ENCODE measurements around the gene EXOG. TPM values are rescaled to one million over a fixed set of nuclear protein-coding genes. Genes with fewer than 3 reads are reported as not detected.

EXOG gene
- total and polyA plus RNA-seq, 2 experiments from 2014 or later = 6.3 to 7.5 TPM

DNA sequence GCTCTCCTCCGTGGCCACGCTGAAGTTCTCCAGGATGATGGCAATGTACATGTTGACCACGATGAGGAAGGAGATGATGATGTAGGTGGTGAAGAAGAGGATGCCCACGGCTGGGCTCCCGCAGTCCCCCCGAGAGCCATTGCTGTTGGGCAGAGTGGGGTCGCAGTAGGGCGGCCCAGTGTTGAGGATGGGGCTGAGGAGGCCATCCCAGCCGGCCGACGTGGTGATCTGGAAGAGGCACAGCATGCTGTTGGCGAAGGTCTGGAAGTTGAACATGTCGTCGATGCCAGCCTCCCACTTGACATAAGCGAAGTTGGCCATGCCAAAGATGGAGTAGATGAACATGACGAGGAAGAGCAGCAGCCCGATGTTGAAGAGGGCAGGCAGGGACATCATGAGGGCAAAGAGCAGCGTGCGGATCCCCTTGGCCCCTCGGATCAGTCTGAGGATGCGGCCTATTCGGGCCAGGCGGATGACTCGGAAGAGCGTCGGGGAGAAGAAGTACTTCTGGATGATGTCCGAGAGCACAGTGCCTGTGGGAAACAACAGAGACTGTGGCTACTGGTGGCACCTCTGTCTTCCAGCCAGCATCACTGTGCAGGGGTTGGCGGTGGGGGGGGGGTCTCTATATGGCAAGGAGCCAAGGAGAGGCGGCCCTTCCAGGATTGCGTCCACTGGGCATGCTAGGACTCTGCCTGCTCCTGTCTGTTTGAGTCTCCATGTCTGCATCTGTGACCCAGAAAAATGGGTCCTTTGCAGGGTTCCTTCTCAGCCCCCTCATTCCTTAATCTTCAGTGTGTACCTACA lies 55.1 kb downstream of the EXOG start:
- DNase-seq (ENCODE audit: low spot score) = no peak
- Histone ChIP-seq H2AFZ (no peak overlapping the region), H4K20me1 (ENCODE audit: insufficient read depth, poor library complexity, severe bottlenecking) (no peaks in the 10 kb centered on the region), H3K36me3 (replicated peaks; ENCODE audit: insufficient read depth, low read depth) (no peaks in the 10 kb centered on the region), H3K9me2 (replicated peaks; ENCODE audit: insufficient read depth) (no peaks in the 10 kb centered on the region), H3K27me3 (no peaks in the 10 kb centered on the region), H3K4me3 (no peak overlapping the region), H3K79me2 (no peaks in the 10 kb centered on the region), H3K27ac (no peak overlapping the region), H3K4me1 (ENCODE audit: insufficient read depth) (no peaks in the 10 kb centered on the region), H3K9me3 (ENCODE audit: low read depth) (no peaks in the 10 kb centered on the region), H3K4me2 (no peak overlapping the region)
- TF ChIP-seq EZH2 (IDR thresholded peaks at IDR 0.05; ENCODE audit: borderline replicate concordance) (no peak), EZH2phosphoT487 (IDR thresholded peaks at IDR 0.05; ENCODE audit: low read depth, severe bottlenecking, unreplicated experiment) (no peak)
- TF ChIP-seq, protein P1, sequence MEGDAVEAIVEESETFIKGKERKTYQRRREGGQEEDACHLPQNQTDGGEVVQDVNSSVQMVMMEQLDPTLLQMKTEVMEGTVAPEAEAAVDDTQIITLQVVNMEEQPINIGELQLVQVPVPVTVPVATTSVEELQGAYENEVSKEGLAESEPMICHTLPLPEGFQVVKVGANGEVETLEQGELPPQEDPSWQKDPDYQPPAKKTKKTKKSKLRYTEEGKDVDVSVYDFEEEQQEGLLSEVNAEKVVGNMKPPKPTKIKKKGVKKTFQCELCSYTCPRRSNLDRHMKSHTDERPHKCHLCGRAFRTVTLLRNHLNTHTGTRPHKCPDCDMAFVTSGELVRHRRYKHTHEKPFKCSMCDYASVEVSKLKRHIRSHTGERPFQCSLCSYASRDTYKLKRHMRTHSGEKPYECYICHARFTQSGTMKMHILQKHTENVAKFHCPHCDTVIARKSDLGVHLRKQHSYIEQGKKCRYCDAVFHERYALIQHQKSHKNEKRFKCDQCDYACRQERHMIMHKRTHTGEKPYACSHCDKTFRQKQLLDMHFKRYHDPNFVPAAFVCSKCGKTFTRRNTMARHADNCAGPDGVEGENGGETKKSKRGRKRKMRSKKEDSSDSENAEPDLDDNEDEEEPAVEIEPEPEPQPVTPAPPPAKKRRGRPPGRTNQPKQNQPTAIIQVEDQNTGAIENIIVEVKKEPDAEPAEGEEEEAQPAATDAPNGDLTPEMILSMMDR (IDR thresholded peaks at IDR 0.05; ENCODE audit: poor library complexity) = no peak
- 97% methylated on average over 30 of the region's 30 CpGs for WGBS (ENCODE audit: low lambda C conversion rate, missing lambda C conversion rate)

DNA sequence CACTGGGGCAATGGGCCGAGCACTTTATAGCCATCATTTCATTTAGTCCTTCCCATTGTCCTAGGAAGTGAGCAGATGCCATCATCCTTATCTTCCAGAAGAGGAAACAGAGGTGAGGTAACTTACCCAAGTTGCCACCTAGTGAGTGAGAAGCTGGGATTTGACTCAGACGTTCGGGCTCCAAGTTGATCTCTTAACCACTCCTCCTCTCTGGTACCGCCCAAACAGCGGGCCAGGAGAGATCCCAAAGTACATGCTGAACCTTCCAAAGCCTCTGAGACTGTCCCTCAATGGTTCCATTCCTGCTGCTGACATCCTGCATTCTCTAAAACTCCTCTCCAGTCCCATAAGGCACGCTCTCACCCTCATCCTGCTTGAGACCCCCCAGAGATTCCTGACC lies 56.2 kb downstream of the EXOG start:
- Histone ChIP-seq H4K20me1 (ENCODE audit: insufficient read depth, poor library complexity, severe bottlenecking) (no peaks in the 10 kb centered on the region), H2AFZ (no peak overlapping the region), H3K9me2 (replicated peaks; ENCODE audit: insufficient read depth) (no peaks in the 10 kb centered on the region), H3K36me3 (replicated peaks; ENCODE audit: insufficient read depth, low read depth) (no peaks in the 10 kb centered on the region), H3K4me1 (ENCODE audit: insufficient read depth) (no peaks in the 10 kb centered on the region), H3K27ac (no peak overlapping the region), H3K27me3 (no peaks in the 10 kb centered on the region), H3K4me2 (no peak overlapping the region), H3K4me3 (no peak overlapping the region), H3K79me2 (no peaks in the 10 kb centered on the region), H3K9me3 (ENCODE audit: low read depth) (no peaks in the 10 kb centered on the region)
- DNase-seq (ENCODE audit: low spot score) = no peak
- TF ChIP-seq, protein P1 (IDR thresholded peaks at IDR 0.05; ENCODE audit: poor library complexity) = no peak
- no peak for TF ChIP-seq EZH2 (IDR thresholded peaks at IDR 0.05; ENCODE audit: borderline replicate concordance)
- TF ChIP-seq EZH2phosphoT487 (IDR thresholded peaks at IDR 0.05; ENCODE audit: low read depth, severe bottlenecking, unreplicated experiment) = no peak
- 75% methylated on average over 6 of the region's 6 CpGs for WGBS (ENCODE audit: low lambda C conversion rate, missing lambda C conversion rate)

DNA sequence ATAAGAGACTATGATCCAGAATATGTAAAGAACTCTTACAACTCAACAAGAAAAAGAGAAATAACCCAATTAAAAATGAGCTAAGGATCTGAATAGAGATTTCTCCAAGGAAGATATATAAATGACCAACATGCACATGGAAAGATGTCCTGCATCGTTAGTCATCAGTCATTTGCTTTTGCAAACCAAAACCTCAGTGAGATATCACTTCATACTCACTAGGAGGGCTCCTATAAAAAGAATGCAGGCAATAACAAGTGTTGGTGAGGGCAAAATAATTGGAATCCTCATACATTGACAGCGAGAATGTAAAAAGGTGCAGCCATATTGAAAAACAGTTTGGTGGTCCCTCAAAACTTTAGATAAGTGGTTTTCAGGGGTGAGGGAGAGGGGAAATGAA lies 56.9 kb downstream of the EXOG start:
- H3K9me3 ChIP-seq (ENCODE audit: low read depth) = no peaks in the 10 kb centered on the region
- TF ChIP-seq, protein P1 (IDR thresholded peaks at IDR 0.05; ENCODE audit: poor library complexity) = no peak
- no peak for TF ChIP-seq EZH2phosphoT487 (IDR thresholded peaks at IDR 0.05; ENCODE audit: low read depth, severe bottlenecking, unreplicated experiment)
- no peak for TF ChIP-seq EZH2 (IDR thresholded peaks at IDR 0.05; ENCODE audit: borderline replicate concordance)
- no peak overlapping the region for H3K27ac ChIP-seq
- no peaks in the 10 kb centered on the region for H4K20me1 ChIP-seq (ENCODE audit: insufficient read depth, poor library complexity, severe bottlenecking)
- WGBS (ENCODE audit: low lambda C conversion rate, missing lambda C conversion rate) = 86% methylated on average over 2 of the region's 2 CpGs
- DNase-seq (ENCODE audit: low spot score) = no peak
- H3K79me2 ChIP-seq = no peaks in the 10 kb centered on the region
- no peak overlapping the region for H3K4me3 ChIP-seq
- no peak overlapping the region for H3K4me2 ChIP-seq
- no peaks in the 10 kb centered on the region for H3K27me3 ChIP-seq
- no peaks in the 10 kb centered on the region for H3K36me3 ChIP-seq (replicated peaks; ENCODE audit: insufficient read depth, low read depth)
- no peaks in the 10 kb centered on the region for H3K9me2 ChIP-seq (replicated peaks; ENCODE audit: insufficient read depth)
- no peak overlapping the region for H2AFZ ChIP-seq
- no peaks in the 10 kb centered on the region for H3K4me1 ChIP-seq (ENCODE audit: insufficient read depth)
